ENCODE measurements around the gene TFAP2E.
"Not testable (repeated sequence)": the region's sequence is repeated elsewhere in the genome, so short reads cannot be mapped to it uniquely, and the experiment has no call there.

TFAP2E gene

DNA sequence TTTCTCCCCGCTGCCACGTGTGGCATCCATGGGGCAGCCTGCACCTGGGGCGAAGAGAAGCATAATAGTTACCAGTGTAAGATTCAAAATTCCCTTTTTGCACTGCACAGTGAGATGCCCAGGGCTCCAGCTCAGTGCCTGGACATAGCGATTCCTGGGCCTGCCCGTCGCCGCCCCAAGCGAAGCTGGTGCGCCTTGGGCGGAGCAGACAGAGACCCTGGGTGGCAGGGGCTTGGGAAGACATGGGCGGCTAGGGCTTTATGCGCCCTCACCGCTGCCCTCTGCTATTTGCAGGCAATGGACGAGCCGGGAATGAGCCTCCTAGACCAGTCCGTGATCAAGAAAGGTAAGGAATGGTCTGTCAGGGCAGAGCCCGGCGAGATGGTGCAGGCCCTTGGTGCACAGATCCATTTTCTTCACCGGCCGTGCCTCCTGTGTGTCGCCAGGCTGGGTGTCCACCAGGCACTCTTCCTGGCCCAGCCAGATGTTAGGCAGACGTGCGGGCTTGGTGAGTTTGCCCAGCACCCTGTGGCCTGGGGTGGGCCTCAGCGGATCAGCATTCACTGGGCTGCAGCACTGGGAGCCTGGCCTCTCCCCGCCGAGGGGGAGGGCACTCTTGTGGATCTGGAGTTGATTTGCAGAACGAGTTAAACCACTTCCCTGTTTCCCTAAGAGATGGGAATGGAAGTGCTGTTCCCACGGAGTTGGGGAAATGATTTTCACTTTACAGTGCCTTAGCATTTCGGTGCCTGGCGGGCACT lies 1.7 kb downstream of the TFAP2E start:
- no peak for DNase-seq

DNA sequence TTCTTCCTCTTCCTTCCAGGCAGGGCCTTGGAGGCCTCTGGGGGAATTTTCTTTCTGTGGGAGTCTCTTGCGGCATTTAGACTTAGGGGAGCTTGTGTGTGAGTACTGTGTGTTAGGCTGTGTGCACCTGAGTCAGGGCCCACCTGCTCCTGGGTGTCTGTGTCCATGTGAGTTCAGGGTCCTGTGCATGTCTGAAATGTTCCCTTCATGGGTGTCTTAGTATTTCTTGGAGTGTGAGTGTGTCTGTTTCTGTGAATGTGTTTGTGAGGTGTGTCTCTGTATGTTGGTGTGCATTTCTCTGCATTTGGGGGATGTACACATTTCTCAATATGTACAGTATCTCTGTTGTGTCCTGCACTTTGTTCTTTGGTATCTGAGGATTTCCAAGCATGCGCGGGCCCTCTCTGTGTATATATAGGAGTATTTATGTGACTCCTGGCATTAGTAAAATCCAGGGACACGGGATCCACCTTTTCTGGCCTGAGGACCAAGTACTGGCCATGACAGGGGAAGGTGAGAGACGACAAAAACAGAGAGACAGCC lies 2.4 kb downstream of the TFAP2E start:
- no peak for DNase-seq

DNA sequence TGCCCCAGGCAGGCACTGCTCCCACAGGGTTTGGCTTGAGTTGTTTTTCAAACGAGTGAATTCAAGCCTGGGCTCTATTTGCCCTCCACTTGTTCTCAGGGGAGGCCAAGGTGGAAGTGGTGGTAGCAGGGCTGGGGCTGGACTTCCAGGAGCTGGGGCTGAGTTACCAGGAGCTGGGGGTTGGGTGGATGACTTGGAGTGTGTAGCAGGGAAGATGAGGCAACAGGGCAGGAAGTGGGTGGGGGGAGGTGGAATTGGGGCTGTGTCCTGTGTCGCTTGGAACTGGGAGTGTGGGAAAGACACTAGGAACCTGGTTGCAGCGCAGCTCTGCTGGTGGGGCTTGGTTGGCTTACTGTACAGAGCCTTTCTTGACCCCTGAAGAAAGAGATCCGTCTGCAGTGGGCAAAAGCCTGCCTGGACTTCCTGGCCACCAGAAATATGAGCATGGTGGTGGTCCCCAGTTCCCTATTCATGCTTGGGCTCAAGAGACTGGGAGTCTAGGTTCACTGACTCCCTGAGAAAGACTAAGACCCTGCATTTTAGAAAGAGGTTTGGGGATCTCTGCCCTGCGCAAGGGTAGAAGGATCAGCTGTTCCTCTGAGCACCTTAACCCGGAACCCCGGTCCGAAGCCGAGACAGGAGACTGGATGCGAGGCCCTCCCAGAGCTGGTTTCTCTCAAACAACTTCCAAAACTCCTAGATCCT lies 3.1 kb downstream of the TFAP2E start:
- peak; percentile 54 for DNase-seq

DNA sequence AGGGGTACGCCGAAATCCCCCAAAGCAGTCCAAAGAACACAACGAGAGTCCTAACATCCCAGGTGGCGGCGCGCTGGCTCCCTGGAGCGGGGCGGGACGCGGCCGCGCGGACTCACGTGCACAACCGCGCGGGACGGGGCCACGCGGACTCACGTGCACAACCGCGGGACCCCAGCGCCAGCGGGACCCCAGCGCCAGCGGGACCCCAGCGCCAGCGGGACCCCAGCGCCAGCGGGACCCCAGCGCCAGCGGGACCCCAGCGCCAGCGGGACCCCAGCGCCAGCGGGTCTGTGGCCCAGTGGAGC lies 3.6 kb downstream of the TFAP2E start:
- not testable (repeated sequence) for DNase-seq

DNA sequence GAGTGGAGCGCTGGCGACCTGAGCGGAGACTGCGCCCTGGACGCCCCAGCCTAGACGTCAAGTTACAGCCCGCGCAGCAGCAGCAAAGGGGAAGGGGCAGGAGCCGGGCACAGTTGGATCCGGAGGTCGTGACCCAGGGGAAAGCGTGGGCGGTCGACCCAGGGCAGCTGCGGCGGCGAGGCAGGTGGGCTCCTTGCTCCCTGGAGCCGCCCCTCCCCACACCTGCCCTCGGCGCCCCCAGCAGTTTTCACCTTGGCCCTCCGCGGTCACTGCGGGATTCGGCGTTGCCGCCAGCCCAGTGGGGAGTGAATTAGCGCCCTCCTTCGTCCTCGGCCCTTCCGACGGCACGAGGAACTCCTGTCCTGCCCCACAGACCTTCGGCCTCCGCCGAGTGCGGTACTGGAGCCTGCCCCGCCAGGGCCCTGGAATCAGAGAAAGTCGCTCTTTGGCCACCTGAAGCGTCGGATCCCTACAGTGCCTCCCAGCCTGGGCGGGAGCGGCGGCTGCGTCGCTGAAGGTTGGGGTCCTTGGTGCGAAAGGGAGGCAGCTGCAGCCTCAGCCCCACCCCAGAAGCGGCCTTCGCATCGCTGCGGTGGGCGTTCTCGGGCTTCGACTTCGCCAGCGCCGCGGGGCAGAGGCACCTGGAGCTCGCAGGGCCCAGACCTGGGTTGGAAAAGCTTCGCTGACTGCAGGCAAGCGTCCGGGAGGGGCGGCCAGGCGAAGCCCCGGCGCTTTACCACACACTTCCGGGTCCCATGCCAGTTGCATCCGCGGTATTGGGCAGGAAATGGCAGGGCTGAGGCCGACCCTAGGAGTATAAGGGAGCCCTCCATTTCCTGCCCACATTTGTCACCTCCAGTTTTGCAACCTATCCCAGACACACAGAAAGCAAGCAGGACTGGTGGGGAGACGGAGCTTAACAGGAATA lies 4.2 kb downstream of the TFAP2E start:
- no peak for DNase-seq

DNA sequence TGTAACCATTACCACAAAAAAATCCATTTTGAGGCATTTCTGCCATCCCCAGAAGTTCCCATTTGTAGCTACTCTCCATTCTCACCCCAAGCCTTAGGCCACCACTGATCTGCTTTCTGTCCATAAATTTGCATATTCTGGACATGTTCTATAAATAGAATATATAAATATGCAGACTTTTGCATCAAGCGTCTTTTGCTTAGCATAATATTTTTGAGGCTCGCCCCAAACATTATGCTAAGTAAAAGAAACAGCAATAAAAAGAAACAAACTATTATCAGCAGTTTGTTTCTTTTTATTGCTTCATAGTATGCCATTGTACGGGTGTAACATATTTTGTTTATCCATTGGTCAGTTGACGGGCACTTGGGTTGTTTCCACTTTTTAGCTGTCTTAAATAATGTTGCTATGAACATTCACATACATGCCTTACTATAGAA lies 7.9 kb downstream of the TFAP2E start:
- DNase-seq: no peak

DNA sequence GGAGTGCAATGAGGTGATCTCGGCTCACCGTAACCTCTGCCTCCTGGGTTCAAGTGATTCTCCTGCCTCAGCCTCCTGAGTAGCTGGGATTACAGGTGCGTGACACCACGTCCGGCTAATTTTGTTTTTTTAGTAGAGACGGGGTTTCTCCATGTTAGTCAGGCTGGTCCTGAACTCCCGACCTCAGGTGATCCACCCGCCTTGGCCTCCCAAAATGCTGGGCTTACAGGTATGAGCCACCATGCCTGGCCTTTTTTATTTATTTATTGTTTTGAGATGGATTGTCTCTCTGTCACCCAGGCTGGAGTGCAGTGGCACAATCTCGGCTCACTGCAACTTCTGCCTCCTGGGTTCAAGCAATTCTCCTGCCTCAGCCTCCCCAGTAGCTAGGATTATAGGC lies 8.5 kb downstream of the TFAP2E start:
- not testable (repeated sequence) for DNase-seq

DNA sequence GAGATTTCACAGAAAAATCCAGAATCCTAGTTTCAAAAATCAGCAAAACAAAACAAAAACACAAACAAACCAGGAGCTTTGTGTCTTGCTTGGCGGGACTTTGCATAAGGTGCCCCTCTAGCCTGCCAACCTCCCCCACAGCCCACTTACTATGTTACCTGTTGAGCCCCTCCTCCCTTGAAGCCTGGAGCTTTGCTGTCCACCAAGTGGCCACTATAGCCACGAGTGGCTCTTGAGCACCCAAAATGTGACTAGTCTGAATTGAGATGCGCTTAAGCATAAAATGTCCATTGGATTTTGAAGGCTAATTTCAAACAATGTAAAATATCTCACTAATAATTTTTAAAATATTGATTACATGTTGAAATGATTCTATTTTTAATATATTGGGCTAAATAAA lies 12.2 kb downstream of the TFAP2E start:
- DNase-seq: no peak

DNA sequence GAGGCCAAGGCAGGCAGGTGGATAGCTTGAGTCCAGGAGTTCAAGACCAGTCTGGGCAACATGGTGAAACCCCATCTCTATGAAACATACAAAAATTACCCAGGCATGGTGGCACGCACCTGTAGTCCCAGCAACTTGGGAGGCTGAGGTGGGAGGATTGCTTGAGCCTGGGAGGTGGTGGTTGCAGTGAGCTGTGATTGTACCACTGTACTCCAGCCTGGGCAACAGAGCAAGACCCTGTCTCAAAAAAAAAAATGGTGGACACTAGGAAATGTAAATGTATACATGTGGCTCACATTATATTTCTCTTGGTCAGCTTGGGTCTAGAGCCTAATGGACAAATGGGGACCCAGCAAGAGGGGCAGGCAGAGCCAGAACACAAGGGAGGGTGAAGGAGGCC lies 12.7 kb downstream of the TFAP2E start:
- DNase-seq: not testable (repeated sequence)

DNA sequence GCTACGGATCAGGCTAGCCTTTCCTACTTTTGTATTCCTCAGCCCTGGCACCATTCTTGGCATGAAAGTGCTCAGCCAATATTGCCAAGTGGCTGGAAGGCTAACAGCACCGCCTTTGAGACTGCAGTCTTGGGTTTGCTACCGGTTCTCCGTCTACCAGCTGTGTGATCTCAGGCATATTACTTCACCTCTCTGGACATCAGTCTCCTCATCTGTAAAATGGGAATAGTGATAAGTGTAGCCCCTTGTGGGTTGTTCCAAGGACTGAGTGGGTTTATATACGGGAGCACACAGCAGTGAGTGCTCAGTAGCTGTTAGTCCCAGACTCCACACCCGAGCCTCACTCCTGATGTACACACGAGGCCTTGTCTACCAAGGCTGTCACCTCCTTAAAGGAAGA lies 13.7 kb downstream of the TFAP2E start:
- DNase-seq: no peak

DNA sequence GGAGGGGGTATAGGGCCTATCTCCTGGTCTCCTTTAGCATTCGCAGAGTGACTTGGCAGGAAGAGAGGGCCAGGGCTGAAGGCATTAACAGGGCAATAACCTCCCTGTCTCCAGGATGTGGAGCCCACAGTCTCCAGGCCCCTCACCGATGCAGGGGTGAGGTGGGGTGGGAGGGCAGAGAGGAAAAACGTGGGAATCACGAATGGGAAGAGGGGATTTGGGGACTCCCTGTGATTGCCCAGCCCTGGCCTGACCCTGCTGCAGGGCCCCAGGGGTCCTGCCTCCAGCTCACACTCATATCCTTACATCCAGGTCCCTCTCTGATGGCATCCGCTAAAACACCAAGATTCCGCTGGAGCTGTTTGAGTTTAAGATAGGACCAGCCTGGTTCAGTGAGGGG lies 14.6 kb downstream of the TFAP2E start:
- DNase-seq: no peak

DNA sequence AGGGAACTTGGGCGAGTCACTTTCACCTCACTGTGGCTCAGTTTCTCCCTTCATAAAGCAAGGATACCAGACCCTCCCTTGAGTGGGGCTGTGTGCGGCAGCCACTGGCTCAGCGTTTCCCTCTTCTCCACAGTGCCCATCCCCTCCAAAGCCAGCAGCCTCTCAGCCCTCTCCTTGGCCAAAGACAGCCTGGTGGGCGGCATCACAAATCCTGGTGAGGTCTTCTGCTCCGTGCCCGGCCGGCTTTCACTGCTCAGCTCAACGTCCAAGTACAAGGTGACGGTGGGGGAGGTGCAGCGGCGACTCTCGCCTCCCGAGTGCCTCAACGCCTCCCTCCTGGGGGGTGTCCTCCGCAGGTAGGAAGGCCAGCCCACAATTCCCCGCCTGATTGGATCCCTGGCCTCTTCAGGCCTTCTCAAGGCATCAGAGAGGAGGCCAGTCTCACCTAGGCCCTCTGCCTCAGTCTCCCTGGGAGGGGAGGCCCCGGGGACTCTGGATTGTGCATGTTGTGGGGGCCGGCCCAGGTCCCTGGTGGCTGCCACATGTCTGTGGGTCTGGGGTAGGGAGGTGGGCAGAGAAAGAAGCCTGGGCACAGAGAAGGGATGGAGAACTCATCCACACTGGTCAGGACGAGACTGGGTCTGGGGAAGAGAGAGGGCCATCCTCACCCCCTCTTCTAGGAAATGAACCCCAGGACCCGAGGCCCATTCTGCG lies 15.2 kb downstream of the TFAP2E start:
- DNase-seq: no peak

DNA sequence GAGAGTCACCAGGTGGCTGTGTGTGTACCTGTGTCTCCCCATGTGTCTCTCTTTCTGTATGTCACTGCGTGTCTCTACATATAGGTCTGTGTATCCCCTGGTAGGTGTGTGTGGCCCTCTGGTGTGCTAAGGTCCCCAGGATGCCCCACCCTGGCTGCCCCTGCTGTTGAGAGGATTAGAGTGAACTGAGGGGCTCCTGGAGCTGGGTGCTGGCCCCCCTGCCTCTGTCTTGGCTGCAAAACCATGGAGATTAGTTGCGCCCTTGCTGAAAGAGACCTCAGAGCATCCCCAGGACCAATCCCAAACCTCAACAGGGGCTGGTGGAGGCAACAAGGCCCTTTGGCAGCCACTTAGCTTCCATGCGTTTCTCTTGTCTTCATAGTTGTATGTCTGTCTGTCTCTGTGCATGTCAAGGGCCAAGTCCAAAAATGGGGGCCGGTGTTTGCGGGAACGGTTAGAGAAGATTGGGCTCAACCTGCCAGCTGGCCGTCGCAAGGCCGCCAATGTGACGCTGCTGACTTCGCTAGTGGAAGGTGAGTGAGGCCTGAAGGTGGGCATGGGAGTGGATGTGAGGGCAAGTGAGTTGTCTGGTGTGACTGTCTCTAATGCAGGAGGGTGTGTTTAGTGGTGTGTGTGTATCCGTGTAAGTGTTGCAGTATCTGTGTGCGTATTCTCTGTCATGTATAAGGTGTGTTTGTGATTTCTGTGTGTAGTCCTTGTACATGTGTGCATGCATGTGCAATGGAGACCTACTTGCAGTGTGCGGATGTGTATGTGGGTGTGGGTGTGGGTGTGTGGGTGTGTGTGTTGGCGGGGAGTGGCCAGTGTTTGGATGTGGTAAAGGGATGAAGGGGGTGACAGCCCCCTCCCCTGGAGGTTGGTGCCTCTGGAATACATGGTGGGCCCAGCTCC lies 16.7 kb downstream of the TFAP2E start:
- DNase-seq: no peak

DNA sequence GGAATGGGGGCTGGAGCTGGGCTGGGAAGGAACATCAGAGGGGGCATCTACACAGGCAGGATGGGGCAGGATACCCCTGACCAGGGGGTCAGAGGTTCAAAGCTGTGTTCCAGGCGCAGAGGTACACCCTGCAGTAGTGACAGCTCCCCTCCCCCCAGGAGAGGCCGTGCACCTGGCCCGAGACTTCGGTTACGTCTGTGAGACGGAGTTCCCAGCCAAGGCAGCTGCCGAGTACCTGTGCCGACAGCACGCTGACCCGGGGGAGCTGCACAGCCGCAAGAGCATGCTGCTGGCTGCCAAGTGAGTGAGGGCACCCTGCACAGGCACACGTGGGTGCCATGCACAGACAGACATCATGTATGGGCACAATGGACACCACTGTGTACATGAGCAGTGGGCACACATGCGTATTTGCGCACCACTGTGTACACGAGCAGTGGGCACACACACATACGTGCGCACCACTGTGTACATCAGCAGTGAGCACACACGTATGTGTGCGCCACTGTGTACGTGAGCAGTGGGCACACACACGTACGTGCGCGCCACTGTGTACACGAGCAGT lies 17.4 kb downstream of the TFAP2E start:
- DNase-seq: no peak

DNA sequence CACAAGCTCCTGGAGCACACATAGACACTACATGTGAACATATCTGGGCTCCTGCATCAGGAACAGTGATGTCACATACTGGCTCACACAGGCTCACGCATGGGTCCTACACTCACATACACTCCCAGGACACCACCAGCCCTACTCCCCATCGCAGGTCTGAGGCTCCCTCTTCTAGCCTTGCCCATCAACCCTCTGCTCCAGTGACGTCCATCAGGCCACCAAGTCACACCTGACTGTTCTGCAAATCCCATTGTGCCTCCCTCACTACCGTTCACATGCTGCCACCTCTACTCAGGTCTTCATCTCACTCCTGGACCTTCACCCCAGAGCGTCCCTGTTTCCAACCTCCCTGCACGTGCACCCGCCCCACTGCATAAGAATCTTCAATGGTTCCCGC lies 18.1 kb downstream of the TFAP2E start:
- no peak for DNase-seq

DNA sequence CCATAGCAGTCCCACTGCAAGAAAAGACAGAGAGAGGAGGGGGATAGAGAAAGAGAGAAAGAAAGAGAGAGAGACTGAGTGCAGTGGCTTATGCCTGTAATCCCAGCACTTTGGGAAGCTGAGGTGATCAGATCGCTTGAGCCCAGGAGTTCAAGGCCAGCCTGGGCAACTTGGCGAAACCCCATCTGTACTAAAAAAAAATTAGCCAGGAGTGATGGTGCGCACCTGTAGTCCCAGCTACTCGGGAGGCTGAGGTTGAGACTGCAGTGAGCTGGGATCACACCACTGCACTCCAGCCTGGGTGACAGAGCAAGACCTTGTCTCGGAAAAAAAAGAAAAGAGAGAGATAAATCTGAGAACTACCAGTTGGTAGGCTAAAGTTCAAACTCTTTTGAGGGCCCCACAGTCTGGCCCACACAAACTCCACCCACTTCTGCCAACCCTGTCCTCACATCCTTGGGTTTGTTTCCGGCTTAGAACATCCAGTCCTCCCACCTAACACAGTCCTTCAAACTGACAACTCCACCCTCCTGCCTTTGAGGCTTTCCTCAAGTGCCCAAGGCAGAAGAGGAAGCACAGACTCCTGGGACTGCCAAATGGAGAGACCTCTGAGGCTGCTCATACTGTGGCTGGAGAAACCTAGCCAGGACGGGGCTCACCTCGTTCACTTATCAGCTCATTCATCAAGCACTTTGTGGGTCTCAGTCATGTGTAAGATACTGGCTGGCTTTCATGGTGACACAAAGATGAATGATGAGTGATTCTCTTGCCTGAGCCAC lies 20.1 kb downstream of the TFAP2E start:
- no peak for DNase-seq

DNA sequence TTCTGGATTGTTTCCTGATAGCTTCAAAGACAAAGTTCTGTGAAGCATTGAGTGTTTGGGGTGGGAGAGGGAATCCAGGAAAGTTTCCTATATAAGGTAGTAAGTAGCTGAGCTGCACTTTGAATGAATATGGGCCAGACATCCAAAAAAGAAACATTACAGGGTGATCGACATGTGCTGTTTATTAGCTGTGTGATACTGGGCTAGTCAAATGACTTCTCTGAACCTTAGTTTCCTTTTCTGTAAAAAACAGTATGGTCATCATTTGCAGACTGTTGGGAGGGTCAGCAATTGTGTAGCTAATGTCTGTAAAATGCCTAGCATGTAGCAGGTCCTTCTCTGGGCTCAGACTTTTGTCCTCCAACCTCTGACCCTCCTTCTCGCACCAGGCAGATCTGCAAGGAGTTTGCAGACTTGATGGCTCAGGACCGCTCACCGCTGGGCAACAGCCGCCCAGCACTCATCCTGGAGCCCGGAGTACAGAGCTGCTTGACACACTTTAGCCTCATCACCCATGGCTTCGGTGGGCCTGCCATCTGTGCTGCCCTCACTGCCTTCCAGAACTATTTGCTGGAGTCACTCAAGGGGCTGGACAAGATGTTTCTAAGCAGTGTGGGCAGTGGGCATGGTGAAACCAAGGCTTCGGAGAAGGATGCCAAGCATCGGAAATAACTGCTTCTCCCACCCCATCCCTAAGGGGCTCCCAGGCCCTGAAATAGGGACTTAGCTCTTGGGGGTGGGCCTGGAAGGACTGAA lies 21.1 kb downstream of the TFAP2E start:
- no peak for DNase-seq

DNA sequence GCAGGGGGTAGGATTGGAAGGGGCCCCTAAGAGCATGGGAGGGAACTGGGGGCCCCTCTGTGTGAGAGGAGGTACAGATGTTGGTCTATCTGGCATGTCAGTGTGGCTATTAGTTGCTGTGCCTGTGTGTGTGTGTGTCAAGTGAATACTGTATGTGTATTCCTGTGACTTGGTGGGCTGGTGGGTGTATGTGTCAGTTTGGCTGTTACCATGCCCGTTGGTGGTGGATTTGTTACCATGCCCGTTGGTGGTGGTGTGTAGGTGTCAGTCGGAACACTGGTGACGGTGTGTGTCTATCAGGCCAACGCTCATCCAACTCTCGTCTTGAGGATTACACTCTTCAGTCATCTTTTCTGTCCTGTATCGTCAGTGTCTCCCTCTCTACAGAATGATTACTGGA lies 22.6 kb downstream of the TFAP2E start:
- no peak for DNase-seq

DNA sequence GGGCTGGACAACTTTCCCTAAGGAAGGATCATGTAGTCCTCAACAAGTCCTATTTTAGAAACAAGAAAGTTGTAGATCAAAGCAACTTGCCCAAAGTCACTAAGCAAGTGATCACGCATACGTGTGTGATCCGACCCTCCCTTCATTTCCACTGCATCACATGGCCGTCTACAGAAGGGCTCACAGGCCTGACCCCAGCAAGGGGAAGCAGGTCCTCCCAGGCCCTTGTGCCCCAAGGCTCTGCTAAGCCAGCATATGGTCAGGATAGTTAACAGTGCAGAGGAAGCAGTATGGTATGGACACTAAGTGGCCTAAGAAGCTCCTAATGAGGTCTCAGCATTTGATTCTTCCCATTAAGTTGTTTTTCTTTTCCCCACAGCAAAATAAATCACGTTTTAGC lies 24.8 kb downstream of the TFAP2E start:
- DNase-seq: no peak

DNA sequence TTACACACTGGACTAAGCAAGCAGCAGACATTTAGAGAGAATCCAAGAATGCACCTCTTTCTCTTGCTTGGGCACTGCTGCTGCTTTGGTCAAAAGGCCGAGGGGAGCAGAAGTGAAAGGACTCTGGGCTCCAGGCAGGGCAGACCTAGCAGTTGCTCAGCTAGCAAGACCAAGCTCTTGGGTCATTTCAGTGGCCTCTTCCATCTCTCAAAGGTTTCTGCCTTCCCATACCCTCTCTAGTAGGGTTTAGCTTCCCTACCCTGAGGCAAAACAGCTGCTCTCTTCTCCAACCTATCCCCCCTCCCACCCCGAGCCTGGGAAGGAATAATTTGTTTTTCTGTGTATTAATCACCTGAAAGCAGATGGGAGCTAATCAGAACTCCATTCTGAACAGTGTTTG lies 25.8 kb downstream of the TFAP2E start:
- DNase-seq: no peak

All from fibroblast of skin of right biceps (primary cell).